Activated CD4-positive, alpha-beta T cell treated with anti-CD3 and anti-CD28 coated beads for 1 hour (primary cell): ENCODE measurements around the gene GORASP1.

Experiments used
- DNase-seq: peaks from one replicate; pipeline ENCODE4 v3.0.0-alpha.2; 2020

The GORASP1 gene

GRCh38 chr3:39101022-39101689 is 6.3 kb downstream of the GORASP1 start:
- DNase-seq, result peak; percentile 30

GRCh38 chr3:39100500-39100886 is 6.9 kb downstream of the GORASP1 start:
- DNase-seq, result no peak

- DNase-seq, result no peak
These were observed 7.5 kb downstream of the GORASP1 start for GRCh38 chr3:39099738-39100499.

- DNase-seq, result no peak
These were observed 8.2 kb downstream of the GORASP1 start for GRCh38 chr3:39099242-39099641.

DNA sequence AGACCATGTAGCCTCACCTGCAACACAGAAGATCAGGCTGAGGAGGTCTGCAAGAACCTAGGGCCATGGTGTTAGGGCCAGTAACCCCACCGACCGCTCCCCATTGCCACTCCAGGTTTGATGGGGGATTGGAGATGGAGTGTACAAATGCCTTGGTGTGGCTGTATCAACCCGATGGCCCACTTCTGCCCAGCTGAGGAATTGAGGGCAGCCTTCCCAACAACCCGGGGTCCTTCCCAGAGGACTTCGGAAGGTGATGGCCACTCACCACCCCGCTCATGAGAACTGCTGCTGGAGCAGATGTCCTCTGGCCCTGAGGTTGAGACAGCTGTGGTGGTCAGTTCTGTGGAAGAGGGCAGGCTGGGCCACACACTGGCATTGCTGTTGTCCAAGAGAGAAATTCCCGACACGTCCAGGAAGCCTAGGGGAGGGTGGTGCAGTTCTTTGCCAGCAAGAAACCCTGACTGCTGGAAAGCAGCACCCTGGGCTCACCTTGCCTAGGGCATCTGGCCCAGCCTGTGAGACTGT is 8.9 kb downstream of the GORASP1 start:
- DNase-seq, result no peak

- DNase-seq, result no peak
These were observed 9.5 kb downstream of the GORASP1 start for GRCh38 chr3:39097716-39098472.

- no peak for DNase-seq
These were observed 10.7 kb downstream of the GORASP1 start for GRCh38 chr3:39096775-39097174.

GRCh38 chr3:39095778-39096177 is 11.6 kb downstream of the GORASP1 start:
- DNase-seq, result no peak

GRCh38 chr3:39094851-39095677 is 12.4 kb downstream of the GORASP1 start:
- no peak for DNase-seq

DNA sequence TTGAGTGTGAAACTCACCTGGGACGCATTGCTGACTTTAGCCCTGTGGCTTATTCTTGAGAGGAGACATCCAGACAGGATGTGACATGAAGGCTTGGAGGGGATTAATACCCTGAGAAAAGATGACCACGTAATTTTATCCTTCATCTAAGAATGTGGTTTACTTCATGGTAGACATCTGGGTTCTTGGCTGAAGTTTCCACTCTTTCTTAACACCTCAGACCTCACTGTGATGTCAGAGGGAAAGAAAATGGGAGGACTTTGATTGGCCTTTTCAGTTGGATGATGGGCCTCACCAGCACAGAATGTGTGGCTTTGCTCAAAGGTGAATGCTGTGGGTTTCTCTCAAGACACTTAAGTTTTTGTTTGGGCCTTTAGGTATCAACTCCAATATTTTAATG is 16.5 kb downstream of the GORASP1 start:
- no peak for DNase-seq

- DNase-seq, result no peak
These were observed 18.5 kb downstream of the GORASP1 start for GRCh38 chr3:39088889-39089288.

- no peak for DNase-seq
These were observed 19.0 kb downstream of the GORASP1 start for GRCh38 chr3:39088456-39088855.

DNA sequence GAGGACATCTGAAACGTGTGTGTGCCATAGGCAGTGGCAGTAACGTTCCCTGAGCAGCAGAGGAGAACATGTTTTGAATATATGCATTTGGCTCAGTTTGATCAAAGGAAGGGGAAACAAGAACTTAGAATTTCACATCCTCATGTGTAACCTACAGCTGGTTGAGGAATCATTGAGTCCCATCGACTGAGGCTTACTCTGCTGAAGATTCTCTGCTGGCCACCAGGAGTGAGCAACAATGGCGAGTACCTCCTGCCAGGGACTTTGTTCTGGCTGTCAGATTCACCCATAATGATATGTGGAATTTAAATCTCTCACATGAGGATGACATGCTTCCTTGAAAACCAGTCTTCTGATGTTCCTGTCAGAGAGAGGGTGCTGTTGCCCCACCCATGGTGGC is 21.3 kb downstream of the GORASP1 start:
- DNase-seq, result no peak

DNA sequence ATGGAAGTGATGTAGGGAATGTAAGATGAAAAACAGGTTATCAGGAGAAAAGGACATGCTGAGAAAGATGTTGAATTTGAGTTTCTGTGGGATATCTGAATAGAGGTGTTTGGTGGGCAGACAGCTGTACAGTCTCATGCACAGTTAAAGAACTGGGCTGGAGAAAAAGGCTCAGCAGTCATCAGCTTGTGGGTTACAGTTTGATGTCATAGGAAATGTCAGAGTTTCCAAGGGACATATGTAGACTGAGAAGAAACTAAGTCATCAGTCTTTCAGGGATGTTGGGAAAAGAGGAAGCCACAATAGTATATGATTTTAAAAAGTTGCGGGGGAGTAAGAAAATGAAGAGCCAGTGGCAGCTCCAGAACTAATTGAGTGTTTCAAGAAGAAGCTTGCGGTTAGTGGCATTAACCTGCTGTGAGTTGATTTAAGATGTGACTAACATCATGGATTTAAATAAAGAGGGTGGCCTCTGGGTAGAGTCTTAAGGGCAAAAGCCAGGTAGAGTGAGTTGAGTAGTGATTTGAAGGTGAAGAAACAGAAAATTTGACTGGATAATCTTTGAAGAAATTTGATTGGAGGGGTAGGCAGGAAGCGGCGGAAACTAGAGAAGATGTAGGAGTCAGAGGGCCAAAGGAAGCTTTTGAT is 24.6 kb downstream of the GORASP1 start:
- no peak for DNase-seq

GRCh38 chr3:39080026-39080425 is 27.4 kb downstream of the GORASP1 start:
- no peak for DNase-seq

GRCh38 chr3:39079530-39079929 is 27.9 kb downstream of the GORASP1 start:
- DNase-seq, result no peak

DNA sequence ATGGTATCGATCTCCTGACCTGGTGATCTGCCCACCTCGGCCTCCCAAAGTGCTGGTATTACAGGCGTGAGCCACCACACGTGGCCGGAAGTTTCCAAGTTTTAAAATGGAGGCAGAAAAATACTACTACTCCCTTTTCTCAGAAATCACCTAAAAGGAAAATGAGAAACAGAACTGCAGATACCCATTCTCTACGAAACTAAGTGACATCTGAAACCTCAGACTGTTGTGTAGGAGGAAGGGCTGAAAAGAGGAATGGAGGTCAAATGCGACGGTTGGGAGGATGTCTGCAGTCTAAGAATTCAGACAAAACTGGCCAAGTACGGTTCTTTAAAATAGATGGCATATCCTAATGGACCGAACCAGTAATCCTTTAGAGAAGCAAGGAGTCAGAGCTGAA is 31.5 kb downstream of the GORASP1 start:
- DNase-seq, result no peak

- no peak for DNase-seq
These were observed 38.9 kb downstream of the GORASP1 start for GRCh38 chr3:39068556-39068955.

DNA sequence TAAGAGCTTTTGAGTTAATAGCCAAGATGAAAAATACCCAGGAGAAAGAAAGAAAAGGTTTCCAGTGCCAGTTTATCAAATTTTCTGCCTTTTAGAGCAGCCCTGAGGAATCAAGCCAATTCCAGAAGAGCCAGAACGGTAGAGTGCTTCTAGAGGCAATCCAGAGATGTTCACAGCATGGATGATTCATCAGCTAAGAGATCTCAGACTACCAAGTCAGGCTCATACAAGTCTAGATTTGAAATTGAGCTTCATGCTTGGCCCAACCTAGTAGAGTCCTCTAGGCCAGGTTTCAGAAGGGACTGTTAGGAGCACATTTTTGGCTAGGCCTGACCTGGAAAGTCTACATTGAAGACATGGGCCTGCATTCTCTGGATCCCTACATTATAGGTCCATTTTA is 40.1 kb downstream of the GORASP1 start:
- DNase-seq, result no peak

- no peak for DNase-seq
These were observed 42.2 kb downstream of the GORASP1 start for GRCh38 chr3:39065197-39065596.

- DNase-seq, result no peak
These were observed 42.8 kb downstream of the GORASP1 start for GRCh38 chr3:39064646-39065045.

GRCh38 chr3:39063143-39063542 is 44.3 kb downstream of the GORASP1 start:
- no peak for DNase-seq
